DMS79 treated with DMSO at 0.1 percent for 48 hours (cell line): ENCODE results near the gene BBIP1.
"Not testable (repeated sequence)": the region's sequence is repeated elsewhere in the genome, so short reads cannot be mapped to it uniquely, and the experiment has no call there.

ENCODE experiments used
- DNase-seq: peaks from one replicate; lab custom pipeline; 2025; lab: John Stamatoyannopoulos, UW

BBIP1 gene

DNA sequence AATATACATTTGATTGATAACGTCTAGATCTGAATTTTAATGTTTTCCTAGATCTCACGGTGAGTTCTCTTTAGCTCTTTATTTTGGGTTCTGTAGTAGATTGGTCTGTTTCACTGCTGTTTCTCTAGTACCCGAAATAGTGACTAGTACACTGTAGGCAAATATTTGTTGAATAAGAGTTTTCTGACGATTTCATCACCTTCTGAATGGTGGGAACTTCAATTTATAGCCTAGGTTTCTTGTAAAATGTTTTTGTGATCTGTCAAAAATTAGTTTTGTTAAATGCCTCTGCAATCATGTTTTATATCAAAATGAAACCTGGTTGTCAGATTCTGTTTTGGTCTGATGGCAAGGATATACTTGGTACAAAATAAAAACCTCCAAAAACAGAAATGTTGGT is 37.1 kb downstream of the BBIP1 start:
- DNase-seq = no peak

- DNase-seq = no peak
Observed at GRCh38 chr10:110881247-110881646, 37.7 kb downstream of the BBIP1 start.

DNA sequence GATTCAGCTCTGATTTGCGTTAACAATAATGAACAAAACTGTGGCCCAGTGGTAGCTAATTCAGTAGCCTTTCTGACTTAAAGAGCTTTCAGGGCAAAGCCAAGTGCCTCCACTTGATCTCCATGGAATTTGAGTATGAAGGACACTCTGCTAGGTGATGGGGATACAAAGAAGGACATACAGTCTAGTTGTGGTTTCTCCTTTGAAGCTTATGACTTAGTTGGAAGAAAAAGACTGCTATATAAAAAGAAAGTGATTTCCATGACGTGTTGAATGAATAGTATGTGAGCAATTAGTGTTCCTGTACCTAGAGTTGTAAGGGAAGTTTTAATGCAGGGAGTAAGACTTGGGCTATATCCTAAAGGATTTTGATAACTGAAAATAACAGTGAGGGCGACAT is 39.0 kb downstream of the BBIP1 start:
- DNase-seq = no peak

GRCh38 chr10:110876788-110877187 is 42.2 kb downstream of the BBIP1 start:
- DNase-seq = no peak

DNA sequence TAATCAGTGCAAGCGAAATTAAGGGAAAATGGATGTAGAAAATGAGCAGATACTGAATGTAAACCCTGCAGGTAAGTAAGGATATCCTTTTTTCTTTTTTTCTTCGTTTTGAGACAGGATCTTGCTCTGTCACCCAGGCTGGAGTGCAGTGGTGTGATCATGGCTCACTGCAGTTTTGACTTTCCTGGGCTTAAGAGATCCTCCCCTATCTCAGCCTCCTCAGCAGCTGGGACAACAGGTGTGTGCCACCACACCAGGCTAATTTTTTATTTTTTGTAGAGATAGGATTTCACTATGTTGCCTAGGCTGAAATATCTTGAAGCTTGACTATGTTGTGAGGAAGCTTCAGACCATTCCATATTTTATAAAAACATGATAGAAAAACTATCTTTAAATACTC is 43.0 kb downstream of the BBIP1 start:
- no peak for DNase-seq

GRCh38 chr10:110873951-110874350 is 45.0 kb downstream of the BBIP1 start:
- DNase-seq = no peak

- peak; percentile 19 for DNase-seq
Observed at GRCh38 chr10:110872984-110873923, 45.7 kb downstream of the BBIP1 start.

- DNase-seq = peak; percentile 30
Observed at GRCh38 chr10:110872145-110872983, 46.6 kb downstream of the BBIP1 start.

DNA sequence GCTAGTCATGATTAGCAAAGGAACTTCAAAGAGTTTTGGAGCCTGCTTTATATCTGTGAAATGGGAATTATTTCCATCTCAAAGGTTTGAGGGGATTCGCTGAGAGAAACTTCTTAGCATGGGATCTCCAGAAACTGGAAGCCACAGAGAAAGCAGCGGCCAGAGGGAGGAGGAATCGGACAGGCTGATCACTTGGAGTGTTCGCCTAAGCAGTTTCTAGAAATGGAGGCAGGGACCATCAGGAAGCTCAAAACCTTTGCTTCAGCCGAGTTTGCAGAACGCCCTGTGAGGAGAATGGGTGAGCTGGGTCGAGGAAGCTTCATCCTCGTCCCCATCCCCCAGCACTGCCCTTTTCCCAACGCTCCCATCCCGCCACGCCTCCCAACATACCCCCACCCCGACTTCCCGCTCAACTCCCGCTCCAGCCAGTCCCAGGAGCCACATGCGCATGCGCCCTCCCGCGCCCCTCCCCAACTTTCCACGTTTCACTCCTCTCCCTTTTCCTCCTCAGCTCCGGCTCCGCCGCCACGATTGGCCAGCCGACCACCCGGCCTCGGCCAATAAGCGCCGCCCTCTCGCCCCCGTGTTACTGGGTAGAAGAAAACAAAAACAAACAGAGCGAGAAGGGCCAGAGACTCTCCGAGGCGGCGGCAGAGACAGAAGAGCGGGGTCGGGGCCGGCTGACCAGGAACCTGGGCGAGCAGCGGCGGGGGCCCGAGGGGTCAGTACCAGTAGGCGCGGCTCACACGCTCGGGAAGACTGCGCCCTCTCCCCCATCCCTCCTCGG is 47.5 kb downstream of the BBIP1 start, which contains the start of gene PDCD4:
TSS of gene PDCD4 (plus strand) at position 631 of the 787 bp plus-strand sequence. CDS start 4,100 bp downstream, outside the sequence.
- DNase-seq = peak; percentile 85

DNA sequence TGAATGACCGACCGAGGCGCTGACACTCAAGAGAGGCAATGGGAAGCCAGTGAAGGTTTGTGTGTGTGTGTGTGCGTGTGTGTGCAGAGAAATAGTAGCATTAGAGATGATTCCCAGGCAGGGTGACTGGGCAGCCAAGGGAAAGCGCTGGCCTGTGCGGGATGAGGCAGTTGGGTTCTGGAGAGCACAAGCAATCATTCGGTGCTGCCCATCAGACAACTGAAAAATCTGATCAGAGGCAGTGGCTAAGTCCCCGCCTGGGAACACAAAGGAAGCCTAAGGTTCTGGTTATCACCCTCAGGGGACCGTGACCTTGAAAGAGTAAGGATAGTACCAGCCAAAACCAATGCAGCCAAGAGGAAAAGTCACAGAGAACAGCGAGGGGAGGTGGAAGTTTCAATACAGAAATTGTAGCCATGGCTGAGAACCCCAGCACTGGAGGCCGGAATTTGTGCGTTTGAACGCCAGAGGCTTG is 48.1 kb downstream of the BBIP1 start:
- no peak for DNase-seq

- no peak for DNase-seq
Observed at GRCh38 chr10:110868981-110869380, 50.0 kb downstream of the BBIP1 start.

GRCh38 chr10:110867807-110868465 is 51.0 kb downstream of the BBIP1 start:
- no peak for DNase-seq

DNA sequence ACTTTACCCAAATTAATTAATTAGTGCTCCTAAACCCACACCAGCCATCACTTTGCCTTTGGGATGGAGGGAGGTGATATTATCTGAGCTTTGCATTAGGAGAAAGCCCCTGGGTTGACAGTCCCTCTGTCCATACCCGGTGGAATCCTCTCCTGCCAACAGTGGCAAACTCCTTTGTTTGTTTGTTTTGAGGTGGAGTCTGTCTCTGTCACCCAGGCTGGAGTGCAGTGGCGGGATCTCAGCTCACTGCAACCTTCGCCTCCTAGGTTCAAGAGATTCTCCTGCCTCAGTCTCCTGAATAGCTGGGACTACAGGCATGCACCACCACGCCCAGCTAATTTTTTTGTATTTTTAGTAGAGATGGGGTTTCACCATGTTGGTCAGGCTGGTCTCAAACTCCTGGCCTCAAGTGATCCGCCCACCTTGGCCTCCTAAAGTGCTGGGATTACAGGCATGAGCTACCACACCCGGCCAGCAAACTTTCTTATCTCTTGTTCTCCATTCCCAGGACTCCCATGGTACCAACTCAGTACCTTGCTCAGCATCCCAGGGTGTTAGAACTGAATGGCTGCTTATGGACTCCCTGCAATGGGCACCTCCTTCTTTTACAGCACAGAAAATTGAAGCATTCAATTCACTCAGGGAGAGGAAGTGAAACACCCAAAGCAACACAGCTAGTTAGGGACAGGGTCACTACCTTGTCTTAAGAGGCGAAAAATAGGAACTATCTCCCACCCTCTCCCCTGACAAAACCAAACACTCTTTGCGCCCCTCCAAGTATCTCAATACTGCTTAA is 51.8 kb downstream of the BBIP1 start:
- DNase-seq = not testable (repeated sequence)

GRCh38 chr10:110865809-110866482 is 53.0 kb downstream of the BBIP1 start:
- no peak for DNase-seq

DNA sequence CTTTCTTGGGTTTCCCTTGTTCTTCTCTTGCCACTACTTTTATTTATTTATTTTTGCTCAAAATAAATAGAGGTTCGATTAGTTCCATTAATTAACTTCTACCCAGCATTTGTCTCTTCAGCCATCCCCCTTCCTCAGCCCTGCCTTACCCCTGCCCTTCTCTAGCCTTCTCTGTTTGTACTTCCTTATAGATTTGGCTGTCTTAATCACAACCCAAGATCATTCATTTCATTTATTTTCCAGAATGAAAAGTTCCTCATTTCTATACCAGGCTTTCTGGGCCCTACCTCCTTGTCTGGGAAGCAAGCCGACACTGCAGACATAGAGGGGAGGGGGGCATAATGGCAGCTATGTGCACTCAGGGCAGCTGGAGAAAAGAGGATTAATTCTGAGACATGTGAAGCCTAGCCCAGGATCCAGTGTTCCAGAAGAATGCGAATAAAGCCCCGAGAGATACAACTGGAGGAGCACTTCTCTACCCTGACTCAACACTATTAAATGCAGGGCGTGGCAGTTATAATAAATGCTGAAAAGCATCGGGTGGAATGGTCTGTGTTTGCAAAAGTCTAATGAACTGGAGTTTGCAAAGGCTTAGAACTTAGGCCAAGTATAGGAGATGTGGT is 53.7 kb downstream of the BBIP1 start:
- DNase-seq = no peak

DNA sequence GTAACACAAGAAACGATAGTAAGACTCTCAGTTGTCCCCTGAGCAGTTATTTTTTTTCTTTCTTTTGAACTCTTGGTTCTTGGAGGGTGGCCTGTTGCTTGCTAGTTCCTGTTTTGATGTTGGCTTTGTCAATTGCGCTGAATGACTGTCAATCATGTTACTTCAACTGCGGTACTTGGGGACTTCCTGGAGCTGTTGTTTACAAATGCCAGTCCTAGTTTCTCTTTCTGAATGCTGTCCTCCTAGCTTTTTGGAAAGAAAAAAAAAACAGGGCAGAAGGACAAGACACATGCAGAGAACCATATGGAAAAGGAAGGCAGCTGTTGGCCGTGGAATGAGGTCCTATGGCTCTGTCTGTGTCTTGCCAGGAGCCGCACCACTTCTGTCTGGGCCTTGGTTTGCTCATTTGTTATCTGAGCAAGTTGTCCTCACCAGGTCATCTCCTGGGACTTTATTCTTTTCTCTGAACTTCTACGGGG is 54.3 kb downstream of the BBIP1 start:
- no peak for DNase-seq

DNA sequence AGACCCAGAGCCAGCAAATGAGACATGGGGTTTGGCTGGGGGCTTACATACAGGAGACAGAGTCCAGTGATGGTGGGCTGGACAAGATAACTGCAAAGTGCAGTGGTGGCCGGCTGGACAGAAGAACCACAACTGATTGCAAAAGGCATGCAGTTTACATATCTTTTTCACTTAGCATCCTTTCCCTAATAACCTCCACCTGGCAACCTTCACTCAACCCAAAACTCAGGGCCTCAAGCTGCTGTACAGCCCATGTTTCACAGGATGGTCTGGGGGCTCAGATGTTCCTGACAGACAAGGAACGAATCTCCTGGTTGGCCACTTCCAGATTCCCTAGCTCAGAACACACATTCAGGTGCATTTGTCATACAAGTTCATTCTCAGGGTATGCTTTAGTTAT is 55.0 kb downstream of the BBIP1 start:
- DNase-seq = no peak

- DNase-seq = no peak
Observed at GRCh38 chr10:110863361-110863760, 55.6 kb downstream of the BBIP1 start.

GRCh38 chr10:110862961-110863360 is 56.0 kb downstream of the BBIP1 start:
- DNase-seq = no peak
